HG03097 (cell line): Measurements from ENCODE around the gene COL28A1.
A peak's percentile ranks its signal among the peaks of the same experiment; 100 is the strongest.

Experiments
- ATAC-seq: cut with Tn5 transposase; IDR thresholded peaks from one replicate; pipeline ENCODE4 v1.9.1; 2021; ENCODE audit not compliant: unreplicated experiment, low FRiP score

COL28A1 gene

GRCh38 chr7:7535691-7536090, at the start of gene COL28A1:
Gene COL28A1, minus strand, starts transcription at chr7:7535873. Its CDS starts 2,998 bp downstream, at chr7:7532875.
- no peak for ATAC-seq

DNA sequence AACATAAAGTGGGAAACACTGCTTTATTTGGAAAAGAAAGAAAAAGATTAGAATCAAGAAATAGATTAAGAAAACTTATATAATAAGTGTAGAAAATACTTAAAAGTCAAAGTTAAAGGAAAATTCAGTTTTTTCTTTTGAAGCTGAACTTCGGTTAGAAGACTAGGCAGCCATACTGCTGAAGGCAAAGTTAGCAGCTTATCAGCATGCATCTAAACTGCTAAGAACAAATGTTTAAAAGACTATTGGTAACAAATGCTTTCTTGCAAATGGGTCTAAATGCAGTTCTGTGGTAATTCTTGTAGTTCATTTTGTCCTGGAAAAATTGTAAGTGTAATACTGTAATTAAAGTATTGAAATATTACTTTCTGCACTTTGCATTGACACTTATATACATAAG, 49.0 kb upstream of the COL28A1 start:
- no peak for ATAC-seq

- ATAC-seq: no peak
Observed at GRCh38 chr7:7583731-7584130, 48.1 kb upstream of the COL28A1 start.

DNA sequence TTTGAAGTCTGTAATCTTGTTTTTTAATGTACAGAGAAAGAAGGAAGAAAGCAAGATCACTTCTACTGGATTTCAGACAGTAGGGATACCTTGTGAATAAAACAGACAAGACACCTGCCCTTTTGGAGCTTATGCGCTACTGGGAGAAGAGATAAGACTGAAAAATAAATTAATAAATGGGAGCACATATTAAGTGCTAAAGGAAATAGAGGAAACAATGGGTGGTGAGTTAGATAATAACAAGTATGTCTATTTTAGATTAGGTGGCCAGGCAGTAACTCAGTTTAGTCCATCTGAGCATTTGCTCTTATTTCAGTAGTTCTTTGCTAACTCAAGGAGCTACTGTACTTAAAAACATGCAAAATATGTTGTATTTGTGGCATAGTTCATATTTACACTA, 46.9 kb upstream of the COL28A1 start:
- no peak for ATAC-seq

DNA sequence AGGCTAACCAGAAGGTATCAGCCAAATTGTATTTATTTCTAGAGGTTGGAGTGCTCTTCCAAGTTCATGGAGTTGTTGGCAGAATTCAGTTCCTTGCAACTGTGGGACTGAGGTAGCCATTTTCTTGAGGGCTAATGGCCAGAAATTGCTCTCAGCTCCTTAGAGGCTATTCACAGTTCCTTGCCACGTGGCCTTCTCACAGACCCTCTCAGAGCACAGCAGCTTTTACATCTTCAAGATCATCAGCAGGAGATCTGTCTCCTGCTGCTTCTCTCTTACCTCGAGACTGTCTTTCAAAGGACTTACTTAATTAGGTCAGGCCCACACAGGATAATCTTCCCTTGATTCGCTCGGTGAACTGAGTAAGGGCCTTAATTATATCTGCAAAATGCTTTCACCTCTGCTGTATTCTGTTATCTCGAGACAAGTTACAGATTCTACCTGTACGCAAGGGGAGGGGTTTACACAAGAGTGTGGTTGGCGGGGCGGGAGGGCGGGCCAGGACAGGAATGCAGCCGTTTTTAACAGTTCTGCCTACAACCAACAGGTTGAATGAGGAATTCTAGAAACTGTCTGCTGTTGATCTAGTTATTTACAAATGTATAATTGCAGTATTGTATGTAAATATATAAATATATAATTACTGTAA, 46.0 kb upstream of the COL28A1 start:
- ATAC-seq: no peak

DNA sequence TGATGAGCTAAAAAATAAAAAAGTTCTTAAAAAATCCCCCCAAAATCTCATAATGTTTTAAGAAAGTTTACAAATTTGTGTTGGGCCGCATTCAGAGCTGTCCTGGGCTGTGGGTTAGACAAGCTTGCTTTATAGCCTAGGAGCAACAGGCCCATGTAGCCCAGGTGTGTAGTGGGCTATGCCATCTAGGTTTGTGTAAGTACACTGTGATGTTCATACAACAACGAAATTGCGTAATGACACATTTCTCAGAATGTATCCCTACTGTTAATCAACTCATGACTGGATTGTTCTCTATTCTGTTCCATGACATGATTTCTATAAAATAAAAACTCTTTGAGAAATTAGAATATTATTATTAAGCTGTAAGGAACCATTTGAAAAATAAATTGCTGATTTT, 44.0 kb upstream of the COL28A1 start:
- no peak for ATAC-seq

- ATAC-seq: no peak
Observed at GRCh38 chr7:7577888-7578287, 42.2 kb upstream of the COL28A1 start.

DNA sequence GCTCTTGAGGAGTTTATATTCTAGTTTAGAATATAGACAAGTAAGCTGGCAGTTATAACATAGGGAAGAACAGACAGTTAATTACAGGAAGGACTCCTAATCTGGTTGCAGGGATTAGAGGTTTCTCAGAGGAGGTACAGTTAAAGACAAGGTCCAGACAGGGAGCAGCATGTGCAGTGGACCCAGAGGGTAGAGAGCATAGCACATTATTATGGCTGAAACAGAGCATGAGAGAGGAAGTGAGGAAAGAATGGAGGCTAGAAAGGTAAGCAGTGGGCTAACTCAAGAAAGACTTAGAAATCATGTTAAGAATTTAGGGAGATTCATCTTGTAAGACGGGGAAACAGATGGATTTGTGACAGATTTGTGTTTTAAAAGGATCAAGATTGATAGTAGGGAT, 40.7 kb upstream of the COL28A1 start:
- ATAC-seq: no peak

GRCh38 chr7:7573701-7574100, 38.0 kb upstream of the COL28A1 start:
- no peak for ATAC-seq

DNA sequence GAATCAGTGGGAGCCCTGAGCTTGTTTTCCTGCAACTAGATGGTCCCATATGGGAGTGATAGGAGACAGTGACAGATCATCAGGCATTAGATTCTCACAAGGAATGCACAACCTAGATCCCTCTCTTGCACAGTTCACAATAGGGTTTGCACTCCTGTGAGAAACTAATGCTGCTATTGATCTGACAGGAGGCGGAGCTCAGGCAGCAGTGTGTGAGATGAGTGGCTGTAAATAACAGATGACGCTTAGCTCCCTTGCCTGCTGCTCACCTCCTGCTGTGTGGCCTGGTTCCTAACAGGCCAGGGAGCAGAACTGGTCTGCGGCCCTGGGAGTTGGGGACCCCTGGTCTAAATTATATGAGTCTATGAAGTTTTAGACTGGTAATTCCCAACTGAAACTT, 34.9 kb upstream of the COL28A1 start:
- ATAC-seq: no peak

- peak; percentile 27 for ATAC-seq
Observed at GRCh38 chr7:7569615-7570014, 33.9 kb upstream of the COL28A1 start.

GRCh38 chr7:7569081-7569527, 33.4 kb upstream of the COL28A1 start:
- peak; percentile 30 for ATAC-seq

DNA sequence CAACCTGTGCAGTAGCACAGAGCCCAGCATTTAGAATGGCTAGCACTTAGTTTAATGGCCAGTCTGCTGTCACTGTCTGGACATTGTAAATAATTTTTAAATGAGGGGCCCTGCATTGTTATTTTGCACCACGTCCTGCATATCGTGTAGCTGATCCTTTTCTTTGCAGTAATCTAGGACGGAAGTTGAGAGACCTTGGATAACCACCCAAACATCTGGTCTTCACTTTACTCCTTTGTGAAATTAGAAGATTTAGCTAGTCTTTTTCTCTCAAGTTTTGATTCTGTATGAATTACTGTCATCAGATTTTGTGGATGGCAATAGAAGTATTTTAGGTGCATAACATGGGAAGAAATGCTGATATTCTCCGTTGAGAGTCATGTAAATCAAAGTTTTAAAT, 32.9 kb upstream of the COL28A1 start:
- no peak for ATAC-seq

DNA sequence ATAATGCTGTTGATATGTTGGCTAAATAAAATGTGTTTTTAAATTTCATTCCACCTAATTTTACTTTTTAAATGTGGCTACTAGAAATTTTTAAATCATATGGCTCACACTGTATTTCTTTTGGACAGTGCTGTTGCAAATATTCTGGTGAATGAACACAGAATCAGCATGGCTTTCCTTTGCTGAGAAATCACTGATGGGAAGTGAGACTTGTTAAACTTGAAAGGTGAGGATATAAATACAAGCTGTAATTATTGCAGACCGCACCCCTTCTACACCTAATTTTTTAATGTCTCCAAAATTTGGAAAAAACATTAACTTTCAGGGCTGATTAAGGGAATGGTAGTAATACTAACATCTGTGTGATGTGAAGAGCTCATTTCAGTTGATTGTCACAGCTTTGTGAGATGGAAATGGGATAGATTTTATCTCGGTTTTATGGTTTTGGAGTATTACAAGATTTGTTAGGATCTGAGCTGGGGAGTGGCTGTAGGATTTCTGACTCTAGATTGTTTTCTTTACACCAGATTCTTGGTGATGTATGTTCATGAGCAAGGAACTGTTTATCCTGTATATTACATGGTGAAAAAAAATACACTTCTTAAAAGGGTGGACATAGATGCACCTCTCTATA, 32.3 kb upstream of the COL28A1 start:
- ATAC-seq: no peak

- ATAC-seq: peak; percentile 78
Observed at GRCh38 chr7:7566651-7567611, 31.3 kb upstream of the COL28A1 start, which contains the start of gene MIOS. Gene MIOS, plus strand, starts transcription at chr7:7566884. Its CDS starts 5,592 bp downstream, at chr7:7572476.

DNA sequence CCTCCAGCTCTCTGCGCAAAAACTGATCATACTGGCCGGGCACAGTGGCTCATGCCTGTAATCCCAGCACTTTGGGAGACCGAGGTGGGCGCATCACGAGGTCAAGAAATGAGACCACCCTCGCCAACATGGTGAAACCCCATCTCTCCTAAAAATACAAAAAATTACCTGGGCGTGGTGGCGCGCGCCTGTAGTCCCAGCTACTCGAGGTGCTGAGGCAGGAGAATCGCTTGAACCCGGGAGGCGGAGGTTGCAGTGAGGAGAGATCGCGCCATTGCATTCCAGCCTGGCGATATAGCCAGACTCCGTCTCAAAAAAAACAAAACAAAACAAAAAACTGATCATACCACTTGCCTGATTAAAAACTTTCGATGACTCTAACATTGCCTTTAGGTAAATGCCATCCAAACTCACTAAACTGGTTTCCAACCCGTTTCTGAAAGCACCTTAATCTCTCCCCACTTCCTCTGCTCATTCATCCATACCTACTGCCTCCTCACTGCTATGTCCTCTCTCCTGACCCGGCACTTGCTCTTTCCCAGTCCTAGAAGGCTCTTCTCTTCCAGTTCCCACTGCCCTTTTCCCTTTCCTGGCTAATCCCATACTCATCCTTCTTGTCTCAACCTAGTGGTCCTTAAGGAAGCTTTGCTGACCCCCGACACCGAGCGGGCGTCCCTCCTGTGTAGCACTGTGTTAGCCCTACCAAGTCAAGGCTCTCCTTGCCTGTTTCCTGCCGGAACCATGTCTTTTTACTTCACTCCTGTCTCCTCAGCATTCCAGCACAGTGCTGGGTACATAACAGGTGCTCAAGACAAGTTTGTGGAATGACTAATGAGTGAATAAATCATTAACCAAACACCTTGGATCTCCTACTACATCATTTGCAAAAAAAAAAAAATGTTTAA, 30.3 kb upstream of the COL28A1 start:
- ATAC-seq: peak; percentile 25

DNA sequence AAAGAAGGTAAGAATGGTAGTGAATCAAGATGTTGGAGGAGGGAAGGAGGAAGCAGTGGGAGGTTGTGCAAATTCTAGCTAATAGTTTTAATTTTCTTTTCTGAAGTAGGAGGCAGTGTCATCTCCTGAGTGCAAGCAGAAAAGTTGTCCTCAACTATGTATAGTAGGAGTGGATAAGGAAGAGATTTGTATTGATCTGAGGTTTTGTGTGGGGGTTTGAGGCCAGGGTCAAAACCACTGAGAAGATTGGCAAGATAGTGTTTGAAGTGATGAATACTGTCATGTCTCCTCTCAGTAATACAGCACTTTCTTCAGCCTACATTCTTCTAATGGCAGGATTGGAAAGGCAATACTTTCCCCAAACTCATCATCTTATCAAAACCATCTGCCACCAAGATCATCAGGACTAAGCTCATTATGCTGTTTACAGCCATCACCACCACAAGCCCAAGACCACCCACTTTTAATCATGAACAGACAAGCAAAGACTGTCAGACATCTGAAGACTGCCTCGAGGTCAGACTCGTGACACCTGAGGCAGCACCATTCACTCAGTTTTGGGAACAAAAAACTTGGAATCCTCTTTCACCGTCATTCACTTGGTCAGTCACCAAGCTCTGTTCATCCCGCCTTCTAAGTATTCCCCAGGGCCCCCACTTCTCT, 29.5 kb upstream of the COL28A1 start:
- ATAC-seq: no peak

GRCh38 chr7:7564323-7564780, 28.7 kb upstream of the COL28A1 start:
- ATAC-seq: no peak

DNA sequence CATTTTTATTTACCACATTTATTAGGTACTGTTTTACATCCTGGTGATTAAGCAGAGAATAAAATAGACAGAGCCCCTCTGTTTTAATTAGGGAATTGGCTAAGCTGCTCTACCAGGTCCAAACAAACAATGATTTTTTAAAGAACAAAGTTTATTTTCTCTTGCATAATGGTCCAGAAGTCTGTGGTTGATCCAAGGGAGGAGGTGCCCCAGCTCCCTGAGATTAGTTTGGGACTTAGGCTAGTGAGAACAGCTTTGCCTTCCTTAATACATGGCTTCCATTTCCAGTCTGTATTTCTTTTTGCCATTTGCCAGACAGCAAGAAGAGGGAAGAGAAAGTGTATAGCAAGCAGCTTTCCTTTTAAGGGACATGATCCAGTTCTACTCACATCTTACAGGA, 28.1 kb upstream of the COL28A1 start:
- no peak for ATAC-seq

- no peak for ATAC-seq
Observed at GRCh38 chr7:7563269-7563668, 27.6 kb upstream of the COL28A1 start.
